Liver (tissue), 9 donors: ENCODE data around the gene LKAAEAR1. TPM values are rescaled to one million over a fixed set of nuclear protein-coding genes. Genes with fewer than 3 reads are reported as not detected.

Experiments used
- DNase-seq: peaks from one replicate; pipeline ENCODE4 v3.0.0-alpha.2; 2017; ENCODE audit warnings: low spot score
- H3K27ac ChIP-seq, 2 donors: one replicate each; pipeline ENCODE4 v1.7.0; 2013; ENCODE audit warnings: inconsistent platforms in 2 of 2, low read length in 2 of 2, control low read depth in 1 of 2, low read depth in 1 of 2, mild to moderate bottlenecking in 1 of 2
- H3K27me3 ChIP-seq, 4 donors: one replicate each; pipeline versions ENCODE4 v1.6.1 to v1.7.0; 2013; ENCODE audit warnings: low read length in 3 of 4, inconsistent platforms in 1 of 4, mild to moderate bottlenecking in 1 of 4, moderate library complexity in 1 of 4; ENCODE audit not compliant: control insufficient read depth in 4 of 4, insufficient read depth in 4 of 4
- H3K36me3 ChIP-seq, 4 donors: one replicate each; pipeline versions ENCODE4 v1.6.1 to v1.7.0; 2013; ENCODE audit warnings: low read length in 3 of 4, mild to moderate bottlenecking in 3 of 4, low read depth in 1 of 4, moderate library complexity in 1 of 4; ENCODE audit not compliant: control insufficient read depth in 4 of 4, insufficient read depth in 3 of 4
- H3K4me1 ChIP-seq, 4 donors: one replicate each; pipeline versions ENCODE4 v1.6.1 to v1.7.0; 2013; ENCODE audit warnings: low read length in 3 of 4, mild to moderate bottlenecking in 3 of 4, moderate library complexity in 1 of 4; ENCODE audit not compliant: control insufficient read depth in 4 of 4, insufficient read depth in 4 of 4
- H3K4me3 ChIP-seq, 3 donors: one replicate each; pipeline versions ENCODE4 v1.6.1 to v1.7.0; 2013; ENCODE audit warnings: low read length in 3 of 3, control low read depth in 1 of 3, low read depth in 1 of 3, mild to moderate bottlenecking in 1 of 3
- H3K9ac ChIP-seq, 2 donors: one replicate each; pipeline ENCODE4 v1.7.0; 2013; ENCODE audit warnings: low read length in 2 of 2, mild to moderate bottlenecking in 2 of 2, moderate library complexity in 2 of 2, control low read depth in 1 of 2, low read depth in 1 of 2
- H3K9me3 ChIP-seq, 4 donors: one replicate each; pipeline versions ENCODE4 v1.6.1 to v1.7.0; 2013; ENCODE audit warnings: low read length in 3 of 4; ENCODE audit not compliant: control insufficient read depth in 4 of 4
- ATF3 ChIP-seq: IDR thresholded peaks from 2 replicates; pipeline ENCODE4 v1.6.1; 2016; ENCODE audit warnings: antibody characterized with exemption
- CTCF ChIP-seq: fragments of 150-350 bp; IDR thresholded peaks from 2 replicates; pipeline ENCODE4 v1.5.1; 2017; ENCODE audit warnings: improper control_type of control experiment, low read depth, low read length; ENCODE audit not compliant: missing input control
- FOXA1 ChIP-seq: IDR thresholded peaks from 2 replicates; pipeline ENCODE4 v1.6.1; 2016; ENCODE audit warnings: antibody characterized with exemption
- FOXA2 ChIP-seq: IDR thresholded peaks from 2 replicates; pipeline ENCODE4 v1.6.1; 2016; ENCODE audit warnings: antibody characterized with exemption
- GABPA ChIP-seq, 2 donors: IDR thresholded peaks in 1 of 2; conservative IDR thresholded peaks in 1 of 2; 2 replicates each; pipeline ENCODE4 v1.6.1; 2016; ENCODE audit warnings: antibody characterized with exemption in 2 of 2, mild to moderate bottlenecking in 1 of 2, moderate library complexity in 1 of 2
- HNF4A ChIP-seq, 2 donors: conservative IDR thresholded peaks; 2 replicates each; pipeline ENCODE4 v1.6.1; 2016; ENCODE audit warnings: antibody characterized with exemption in 2 of 2, mild to moderate bottlenecking in 2 of 2
- HNF4G ChIP-seq: IDR thresholded peaks from 2 replicates; pipeline ENCODE4 v1.6.1; 2016; ENCODE audit warnings: antibody characterized with exemption
- JUND ChIP-seq, 2 donors: IDR thresholded peaks; 2 replicates each; pipeline ENCODE4 v1.6.1; 2016; ENCODE audit warnings: antibody characterized with exemption in 2 of 2
- MAX ChIP-seq: IDR thresholded peaks from 2 replicates; pipeline ENCODE4 v1.6.1; 2016; ENCODE audit warnings: antibody characterized with exemption
- NR2F2 ChIP-seq: IDR thresholded peaks from 2 replicates; pipeline ENCODE4 v1.6.1; 2016; ENCODE audit warnings: antibody characterized with exemption
- RAD21 ChIP-seq, 2 donors: IDR thresholded peaks; 2 replicates each; pipeline ENCODE4 v1.6.1; 2016; ENCODE audit warnings: antibody characterized with exemption in 2 of 2, mild to moderate bottlenecking in 2 of 2
- REST ChIP-seq: IDR thresholded peaks from 2 replicates; pipeline ENCODE4 v1.6.1; 2016; ENCODE audit warnings: antibody characterized with exemption, mild to moderate bottlenecking
- RXRA ChIP-seq, 2 donors: IDR thresholded peaks; 2 replicates each; pipeline ENCODE4 v1.6.1; 2017 to 2018; ENCODE audit warnings: antibody characterized with exemption in 2 of 2, mild to moderate bottlenecking in 1 of 2
- SP1 ChIP-seq: IDR thresholded peaks from 2 replicates; pipeline ENCODE4 v1.6.1; 2018; ENCODE audit warnings: antibody characterized with exemption, mild to moderate bottlenecking
- ZBTB33 ChIP-seq: IDR thresholded peaks from 2 replicates; pipeline ENCODE4 v1.6.1; 2016; ENCODE audit warnings: antibody characterized with exemption
- WGBS: extraction: QIAGEN DNeasy Blood & Tissue Kit; methylation state at CpG from one replicate; pipeline ENCODE4 v1.1.7; 2013; 5-methylcytosine and 5-hydroxymethylcytosine counted together
- polyA plus RNA-seq, 2 donors: library from polyadenylated mRNA; stranded (reverse) in 1 of 2; unstranded in 1 of 2; fragments of 200-250 nt in 1 of 2; fragments of >200 nt in 1 of 2; fragmentation: Nextera tagmentation in 1 of 2; extraction: Ambion mirVana in 1 of 2; gene quantifications; one replicate each; pipeline versions ENCODE4 v1.2.1 to v1.2.3, GENCODE V29; 2013 to 2015
- total RNA-seq, 2 donors: library from RNA; depleted of rRNA; stranded (reverse); fragments of >200 nt; gene quantifications; one replicate each; pipeline ENCODE4 v1.2.3, GENCODE V29; 2014
- donor health status: healthy.
- donor health status: healthy.
- donor health status: healthy.
- donor health status: healthy.
- donor health status: healthy.

LKAAEAR1 gene
- total and polyA plus RNA-seq, 4 donors: 0.08 TPM; not detected in 3

- TF ChIP-seq ATF3 (no peak), CTCF (no peak)
Observed at GRCh38 chr20:64067733-64068307, 16.4 kb downstream of the LKAAEAR1 start (continued).

- no peak for DNase-seq
Observed at GRCh38 chr20:64067005-64067632, 17.1 kb downstream of the LKAAEAR1 start.

GRCh38 chr20:64065974-64066343 is 18.2 kb downstream of the LKAAEAR1 start:
- TF ChIP-seq RXRA (IDR thresholded peaks at IDR 0.05): peak; percentile 99
- no peak for TF ChIP-seq MAX
- TF ChIP-seq JUND (IDR thresholded peaks at IDR 0.05): peak; percentile 70 to 76
- no peak for TF ChIP-seq HNF4G
- TF ChIP-seq ZBTB33: no peak
- TF ChIP-seq SP1: peak; percentile 86
- TF ChIP-seq NR2F2: no peak
- no peak for TF ChIP-seq FOXA1
- peak; percentile 36 to 65 for TF ChIP-seq HNF4A (conservative IDR thresholded peaks at IDR 0.05)
- no peak for TF ChIP-seq RAD21 (IDR thresholded peaks at IDR 0.05)
- TF ChIP-seq REST: no peak
- no peak for TF ChIP-seq FOXA2
- H3K9me3 ChIP-seq: no peaks in the 10 kb centered on the region
- no peak overlapping the region for H3K9ac ChIP-seq
- peak overlapping the region; percentile 44 to 55 for H3K27ac ChIP-seq
- H3K36me3 ChIP-seq: no peaks in the 10 kb centered on the region
- H3K4me1 ChIP-seq: peaks cover 27 to 65% (median 54%) of the 10 kb centered on the region in 4 donors
- no peak overlapping the region for H3K4me3 ChIP-seq
- no peaks in the 10 kb centered on the region for H3K27me3 ChIP-seq
- no peak for DNase-seq
- WGBS: 18% methylated on average over 5 of the region's 5 CpGs

More at GRCh38 chr20:64067005-64067632, 17.1 kb downstream of the LKAAEAR1 start:
- H3K9ac ChIP-seq: no peak overlapping the region
- H3K36me3 ChIP-seq: peaks cover 0 to 2% (median 0%) of the 10 kb centered on the region in 4 donors
- no peak overlapping the region for H3K27ac ChIP-seq
- H3K27me3 ChIP-seq: no peaks in the 10 kb centered on the region
- no peaks in the 10 kb centered on the region for H3K9me3 ChIP-seq
- TF ChIP-seq ZBTB33: no peak
- TF ChIP-seq RXRA (IDR thresholded peaks at IDR 0.05): peak in 1 of 2 donors; percentile 42
- no peak for TF ChIP-seq JUND (IDR thresholded peaks at IDR 0.05)
- TF ChIP-seq RAD21 (IDR thresholded peaks at IDR 0.05): no peak
- TF ChIP-seq ATF3: no peak
- TF ChIP-seq GABPA (IDR thresholded peaks at IDR 0.05 in 1 of 2, conservative IDR thresholded peaks at IDR 0.05 in 1 of 2): no peak
- peak; percentile 10 for TF ChIP-seq SP1
- WGBS: 67% methylated on average over 6 of the region's 6 CpGs
- H3K4me1 ChIP-seq: peaks cover 27 to 63% (median 52%) of the 10 kb centered on the region in 4 donors
- H3K4me3 ChIP-seq: no peak overlapping the region
